GM13977 (cell line): ENCODE results near the gene VPS18.

Experiments
- DNase-seq: peaks from one replicate; pipeline ENCODE4 v3.0.0; 2012; ENCODE audit warnings: low spot score
- CTCF ChIP-seq: IDR thresholded peaks from 2 replicates; pipeline ENCODE4 v1.5.1; 2012; ENCODE audit warnings: mild to moderate bottlenecking, control low read depth; ENCODE audit not compliant: insufficient read depth; ENCODE audit errors: extremely low read depth, missing control alignments
- in situ Hi-C: fragments of 300-500 bp; cut with MboI; formaldehyde crosslinking; loops from one replicate; pipeline ENCODE4 v1.12.0; 2022; ENCODE audit warnings: low sequenced_read_pairs, low pct_unique_long_range_greater_than_20kb, mixed read lengths, inconsistent platforms; ENCODE audit not compliant: unreplicated experiment

VPS18 gene

GRCh38 chr15:40912478-40912877 is 18.2 kb downstream of the VPS18 start:
- peak; percentile 53 for DNase-seq
- no peak for TF ChIP-seq CTCF
- in situ Hi-C loops, result no loop called here

DNA sequence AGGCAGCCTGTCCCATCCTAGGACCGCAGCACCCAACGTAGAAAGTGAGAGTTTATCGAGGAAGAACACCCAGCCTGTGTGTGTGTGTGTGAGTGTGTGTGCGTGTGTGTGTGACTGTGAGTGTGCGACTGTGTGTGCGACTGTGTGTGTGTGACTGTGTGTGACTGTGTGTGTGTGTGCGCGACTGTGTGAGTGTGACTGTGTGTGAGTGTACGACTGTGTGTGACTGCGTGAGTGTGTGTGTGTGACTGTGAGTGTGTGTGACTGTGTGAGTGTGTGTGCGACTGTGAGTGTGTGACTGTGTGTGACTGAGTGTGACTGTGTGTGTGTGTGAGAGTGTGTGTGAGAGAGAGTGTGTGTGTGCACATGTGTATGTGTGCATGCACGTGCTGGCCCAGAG is 19.8 kb downstream of the VPS18 start:
- no peak for TF ChIP-seq CTCF
- in situ Hi-C loops, result no loop called here
- DNase-seq, result no peak

GRCh38 chr15:40914486-40914885 is 20.2 kb downstream of the VPS18 start:
- DNase-seq, result no peak
- in situ Hi-C loops, result no loop called here
- TF ChIP-seq CTCF, result peak; percentile 8

- no peak for DNase-seq
- TF ChIP-seq CTCF, result no peak
- in situ Hi-C loops, result no loop called here
Observed at GRCh38 chr15:40915116-40915661, 20.9 kb downstream of the VPS18 start.

DNA sequence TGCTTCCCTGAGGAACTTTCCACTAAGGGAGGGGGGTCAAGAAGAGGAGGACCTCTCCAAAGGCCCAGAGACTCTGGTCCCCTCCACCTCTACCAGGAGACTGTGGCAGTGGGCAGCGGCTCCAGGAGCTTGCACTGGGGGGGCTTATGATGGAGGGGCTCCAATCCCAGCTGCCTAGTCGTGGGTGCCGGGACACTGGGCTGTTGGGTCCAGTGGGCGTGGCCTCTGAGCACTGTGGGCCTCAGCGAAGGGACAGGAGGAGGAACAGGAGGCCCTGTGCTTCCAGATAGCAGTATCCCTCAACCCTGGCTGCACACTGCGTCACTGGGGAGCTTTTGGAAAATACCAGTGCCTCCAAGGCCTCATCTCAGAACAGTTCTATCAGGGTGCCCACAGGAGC is 21.4 kb downstream of the VPS18 start:
- TF ChIP-seq CTCF, result no peak
- in situ Hi-C loops, result no loop called here

DNA sequence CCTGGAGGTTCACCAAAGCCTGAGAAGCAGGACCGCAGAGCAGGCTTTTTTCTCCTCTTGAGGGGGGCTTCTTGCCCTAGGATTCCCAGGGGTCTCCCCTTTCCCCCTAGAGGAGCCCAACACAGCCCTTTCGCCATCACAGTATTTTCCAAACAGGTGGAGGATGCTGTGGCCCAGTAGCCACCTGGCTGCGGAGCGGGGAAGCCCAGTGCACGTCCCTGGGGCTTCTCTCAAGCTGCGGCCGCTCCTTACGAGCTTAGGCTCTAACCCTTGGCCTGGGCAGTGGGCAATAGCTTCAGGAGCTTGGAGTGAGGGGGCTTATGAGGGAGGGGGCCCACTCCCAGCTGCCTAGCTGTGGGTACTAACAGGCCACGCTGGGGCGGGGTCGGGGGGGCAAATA is 23.3 kb downstream of the VPS18 start:
- no peak for TF ChIP-seq CTCF
- DNase-seq, result no peak
- in situ Hi-C loops, result no loop called here

More for the DNA sequence above, 21.4 kb downstream of the VPS18 start:
- DNase-seq, result no peak
